Fibroblast of lung (primary cell): ENCODE data around the gene ZNF121.

Experiments
- EZH2 ChIP-seq: IDR thresholded peaks from 2 replicates; pipeline ENCODE4 v1.5.1; 2012; ENCODE audit warnings: low read length, control low read depth, mild to moderate bottlenecking; ENCODE audit errors: missing control alignments
- TF ChIP-seq, protein P1 (sequence below), 2 donors: IDR thresholded peaks in 1 of 2; conservative IDR thresholded peaks in 1 of 2; 1 replicate in 1 of 2; 2 replicates in 1 of 2; pipeline ENCODE4 v1.5.1; 2011 to 2012; ENCODE audit warnings: low read length in 2 of 2, control low read depth in 1 of 2, inconsistent platforms in 1 of 2, low read depth in 1 of 2, mild to moderate bottlenecking in 1 of 2

DNA sequence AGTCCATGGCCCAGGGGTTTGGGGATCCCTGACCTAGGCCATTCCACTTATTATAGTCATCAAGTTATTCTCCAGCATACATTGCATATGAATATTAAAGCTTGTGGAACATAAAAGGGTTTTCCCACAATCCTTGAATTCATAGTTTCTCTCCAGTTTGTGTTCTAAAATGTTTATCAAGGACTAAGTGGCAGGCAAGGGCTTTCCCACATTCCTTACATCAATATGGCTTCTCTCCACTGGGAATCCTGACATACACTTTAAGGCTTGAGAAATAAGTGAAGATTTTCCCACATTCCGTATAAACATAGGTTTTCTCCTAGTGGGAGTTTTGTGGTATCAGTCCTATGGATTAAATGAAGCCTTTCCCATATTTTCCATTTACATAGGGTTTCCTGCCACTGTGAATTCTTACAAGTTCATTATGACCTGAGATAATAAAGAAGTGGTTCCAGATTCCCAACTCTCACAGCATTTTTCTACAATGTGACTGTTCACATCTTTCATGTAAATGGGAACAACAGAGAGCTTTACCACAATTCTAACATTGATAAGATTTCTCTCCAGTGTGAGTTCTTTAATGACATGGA, 60.3 kb downstream of the ZNF121 start:
- TF ChIP-seq, protein P1, sequence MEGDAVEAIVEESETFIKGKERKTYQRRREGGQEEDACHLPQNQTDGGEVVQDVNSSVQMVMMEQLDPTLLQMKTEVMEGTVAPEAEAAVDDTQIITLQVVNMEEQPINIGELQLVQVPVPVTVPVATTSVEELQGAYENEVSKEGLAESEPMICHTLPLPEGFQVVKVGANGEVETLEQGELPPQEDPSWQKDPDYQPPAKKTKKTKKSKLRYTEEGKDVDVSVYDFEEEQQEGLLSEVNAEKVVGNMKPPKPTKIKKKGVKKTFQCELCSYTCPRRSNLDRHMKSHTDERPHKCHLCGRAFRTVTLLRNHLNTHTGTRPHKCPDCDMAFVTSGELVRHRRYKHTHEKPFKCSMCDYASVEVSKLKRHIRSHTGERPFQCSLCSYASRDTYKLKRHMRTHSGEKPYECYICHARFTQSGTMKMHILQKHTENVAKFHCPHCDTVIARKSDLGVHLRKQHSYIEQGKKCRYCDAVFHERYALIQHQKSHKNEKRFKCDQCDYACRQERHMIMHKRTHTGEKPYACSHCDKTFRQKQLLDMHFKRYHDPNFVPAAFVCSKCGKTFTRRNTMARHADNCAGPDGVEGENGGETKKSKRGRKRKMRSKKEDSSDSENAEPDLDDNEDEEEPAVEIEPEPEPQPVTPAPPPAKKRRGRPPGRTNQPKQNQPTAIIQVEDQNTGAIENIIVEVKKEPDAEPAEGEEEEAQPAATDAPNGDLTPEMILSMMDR (conservative IDR thresholded peaks at IDR 0.05 in 1 of 2, IDR thresholded peaks at IDR 0.05 in 1 of 2; ENCODE audit: low read depth in 1 of 2, low read length in 2 of 2) = no peak
- no peak for TF ChIP-seq EZH2
